Mononuclear cell (primary cell): Measurements from ENCODE around the gene UCN. TPM values are rescaled to one million over a fixed set of nuclear protein-coding genes. Genes with fewer than 3 reads are reported as not detected.
"Not testable (repeated sequence)": the region's sequence is repeated elsewhere in the genome, so short reads cannot be mapped to it uniquely, and the experiment has no call there.

ENCODE experiments used
- H3K27me3 ChIP-seq: 2 replicates; pipeline ENCODE4 v1.6.0; 2011; ENCODE audit warnings: low read length, control low read depth; ENCODE audit not compliant: insufficient read depth
- H3K4me1 ChIP-seq: 2 replicates; pipeline ENCODE4 v1.5.1; 2011; ENCODE audit warnings: mild to moderate bottlenecking, low read length, control low read depth; ENCODE audit not compliant: insufficient read depth
- H3K4me3 ChIP-seq: 2 replicates; pipeline ENCODE4 v1.5.1; 2011; ENCODE audit warnings: mild to moderate bottlenecking, low read length, moderate library complexity
- H3K9me3 ChIP-seq: 2 replicates; pipeline ENCODE4 v1.5.1; 2011; ENCODE audit warnings: low read depth, mild to moderate bottlenecking, control low read depth, low read length
- total RNA-seq: library from RNA; depleted of rRNA; stranded (reverse); fragments of >200 nt; gene quantifications from one replicate; pipeline ENCODE4 v1.2.3, GENCODE V29; 2012

The UCN gene
- total RNA-seq, 1 donor, result not detected

- H3K27me3 ChIP-seq, result no peaks in the 10 kb centered on the region
- peak within 1 kb of the TSS; percentile 64 for H3K4me3 ChIP-seq
- peaks cover 15% of the 10 kb centered on the region for H3K4me1 ChIP-seq
- no peaks in the 10 kb centered on the region for H3K9me3 ChIP-seq
These were observed 14.7 kb upstream of the UCN start, which contains the start of gene MPV17 for GRCh38 chr2:27322766-27323595. TSS of gene MPV17 (minus strand) at chr2:27323097. CDS start at chr2:27322517, 580 bp downstream.

- Histone ChIP-seq H3K27me3 (no peaks in the 10 kb centered on the region), H3K4me3 (peak overlapping the region; percentile 64), H3K4me1 (peaks cover 15% of the 10 kb centered on the region), H3K9me3 (no peaks in the 10 kb centered on the region)
These were observed 14.1 kb upstream of the UCN start for GRCh38 chr2:27322301-27322765.

- H3K9me3 ChIP-seq, result no peaks in the 10 kb centered on the region
- peaks cover 15% of the 10 kb centered on the region for H3K4me1 ChIP-seq
- no peaks in the 10 kb centered on the region for H3K27me3 ChIP-seq
- no peak overlapping the region for H3K4me3 ChIP-seq
These were observed 12.8 kb upstream of the UCN start for GRCh38 chr2:27320958-27321543.

GRCh38 chr2:27319839-27320238 is 11.6 kb upstream of the UCN start:
- H3K27me3 ChIP-seq, H3K4me3 ChIP-seq, H3K9me3 ChIP-seq: not testable (repeated sequence)
- H3K4me1 ChIP-seq, result peaks cover 15% of the 10 kb centered on the region

- peaks cover under 1% of the 10 kb centered on the region for H3K4me1 ChIP-seq
- no peak overlapping the region for H3K4me3 ChIP-seq
- H3K9me3 ChIP-seq, result no peaks in the 10 kb centered on the region
- H3K27me3 ChIP-seq, result no peaks in the 10 kb centered on the region
These were observed 8.6 kb upstream of the UCN start for GRCh38 chr2:27316655-27317412.

- Histone ChIP-seq H3K4me3 (no peak overlapping the region), H3K27me3 (no peaks in the 10 kb centered on the region), H3K9me3 (no peaks in the 10 kb centered on the region), H3K4me1 (no peaks in the 10 kb centered on the region)
These were observed 6.9 kb upstream of the UCN start for GRCh38 chr2:27315122-27315521.

- no peak overlapping the region for H3K4me3 ChIP-seq
- no peaks in the 10 kb centered on the region for H3K4me1 ChIP-seq
- no peaks in the 10 kb centered on the region for H3K9me3 ChIP-seq
- H3K27me3 ChIP-seq, result no peaks in the 10 kb centered on the region
These were observed 6.5 kb upstream of the UCN start for GRCh38 chr2:27314709-27315108.

GRCh38 chr2:27313882-27314645 is 5.8 kb upstream of the UCN start:
- Histone ChIP-seq H3K27me3 (no peaks in the 10 kb centered on the region), H3K4me3 (no peak overlapping the region), H3K4me1 (no peaks in the 10 kb centered on the region), H3K9me3 (no peaks in the 10 kb centered on the region)

- no peak overlapping the region for H3K4me3 ChIP-seq
- H3K27me3 ChIP-seq, result peaks cover 12% of the 10 kb centered on the region
- no peaks in the 10 kb centered on the region for H3K9me3 ChIP-seq
- peaks cover 2% of the 10 kb centered on the region for H3K4me1 ChIP-seq
These were observed 3.9 kb upstream of the UCN start for GRCh38 chr2:27312152-27312551.

GRCh38 chr2:27309651-27310050 is 1.4 kb upstream of the UCN start:
- H3K4me1 ChIP-seq, result peaks cover 11% of the 10 kb centered on the region
- no peak overlapping the region for H3K4me3 ChIP-seq
- peaks cover 29% of the 10 kb centered on the region for H3K27me3 ChIP-seq
- no peaks in the 10 kb centered on the region for H3K9me3 ChIP-seq

GRCh38 chr2:27307545-27308358 is 493 bp downstream of the UCN start:
- H3K9me3 ChIP-seq, result no peaks in the 10 kb centered on the region

GRCh38 chr2:27307287-27307544 is 1.0 kb downstream of the UCN start:
- Histone ChIP-seq H3K4me1 (peaks cover 18% of the 10 kb centered on the region), H3K9me3 (no peaks in the 10 kb centered on the region), H3K4me3 (no peak overlapping the region), H3K27me3 (peaks cover 29% of the 10 kb centered on the region)

More at GRCh38 chr2:27307545-27308358, 493 bp downstream of the UCN start:
- H3K27me3 ChIP-seq, result peaks cover 29% of the 10 kb centered on the region
- peaks cover 17% of the 10 kb centered on the region for H3K4me1 ChIP-seq
- H3K4me3 ChIP-seq, result no peak overlapping the region

GRCh38 chr2:27306573-27307286 is 1.5 kb downstream of the UCN start:
- Histone ChIP-seq H3K9me3 (no peaks in the 10 kb centered on the region), H3K27me3 (peaks cover 29% of the 10 kb centered on the region), H3K4me1 (peaks cover 18% of the 10 kb centered on the region), H3K4me3 (no peak overlapping the region)
